Right lobe of liver (tissue), 6 donors: ENCODE measurements around the gene MCTP1. TPM values are rescaled to one million over a fixed set of nuclear protein-coding genes. Genes with fewer than 3 reads are reported as not detected.
"Not testable (repeated sequence)": the region's sequence is repeated elsewhere in the genome, so short reads cannot be mapped to it uniquely, and the experiment has no call there.

ENCODE experiments used
- ATAC-seq, 4 donors: fragments of 200-7000 bp; cut with Tn5 transposase; one replicate each; pipeline ENCODE4 v1.9.1; 2020; ENCODE audit warnings: mild to moderate bottlenecking in 4 of 4, moderate library complexity in 4 of 4
- DNase-seq, 3 donors: peaks; one replicate each; pipeline ENCODE4 v3.0.0-alpha.2; 2020
- H3K27ac ChIP-seq, 3 donors: fragments of 200-600 bp; one replicate each; pipeline ENCODE4 v1.8.0; 2022
- H3K27me3 ChIP-seq, 2 donors: fragments of 200-600 bp; one replicate each; pipeline ENCODE4 v1.8.0; 2022
- H3K36me3 ChIP-seq, 4 donors: fragments of 200-600 bp; sonication (generic) in 1 of 4; one replicate each; pipeline versions ENCODE4 v1.5.1 to v1.8.0; 2017 to 2022; ENCODE audit warnings: control low read depth in 1 of 4
- H3K4me1 ChIP-seq, 4 donors: fragments of 200-600 bp; sonication (generic) in 1 of 4; one replicate each; pipeline versions ENCODE4 v1.5.1 to v1.8.0; 2017 to 2022; ENCODE audit warnings: control low read depth in 1 of 4
- H3K4me3 ChIP-seq, 3 donors: fragments of 200-600 bp; one replicate each; pipeline ENCODE4 v1.8.0; 2022
- H3K9me3 ChIP-seq, 4 donors: fragments of 200-600 bp; sonication (generic) in 1 of 4; one replicate each; pipeline versions ENCODE4 v1.5.1 to v1.8.0; 2017 to 2022; ENCODE audit warnings: control low read depth in 1 of 4
- POLR2A ChIP-seq: fragments of 450-650 bp; IDR thresholded peaks from one replicate; pipeline ENCODE4 v1.6.1; 2017; ENCODE audit warnings: antibody characterized with exemption, mild to moderate bottlenecking
- WGBS: methylation state at CpG from one replicate; pipeline ENCODE4 v1.1.6; 2018; ENCODE audit warnings: low coverage, low lambda C conversion rate; ENCODE audit not compliant: insufficient coverage; ENCODE audit errors: missing lambda C conversion rate; 5-methylcytosine and 5-hydroxymethylcytosine counted together
- intact Hi-C, 2 donors: fragments of 100-400 bp; cut with DNase I; formaldehyde crosslinking; loops; one replicate each; pipeline versions ENCODE4 v1.11.2 to v1.14.1; 2022
- total RNA-seq, 6 experiments: library from RNA; depleted of rRNA in 2 of 6; stranded (reverse); fragments of >200 nt in 2 of 6; fragmentation: NEBNext Ultra II Directional in 3 of 6; extraction: Animal tissue kit (Norgen Biotek cat#: 25700) in 3 of 6; gene quantifications; one replicate each; pipeline versions ENCODE4 v1.1.0 to v1.2.4, GENCODE V29; 2016 to 2023
- TF ChIP-seq, protein P1 (sequence below), 4 donors: fragments of 200-600 bp in 3 of 4; fragments of 450-650 bp in 1 of 4; IDR thresholded peaks; one replicate each; pipeline versions ENCODE4 v1.5.1 to v1.8.0; 2016 to 2022; ENCODE audit warnings: antibody characterized with exemption in 4 of 4, mild to moderate bottlenecking in 2 of 4
- donor health status: DM: no; HTN: yes; CAD: no.
- donor health status: DM: no; HTN: no; CAD: no.
- donor health status: DM: no; HTN: no; CAD: no.
- donor health status: DM: no; HTN: yes; CAD: no.
- donor health status: DM: no; HTN: yes; CAD: no.

The MCTP1 gene
- total RNA-seq, 6 experiments from 2014 or later, result 1.2 to 5.9 (median 3.5) TPM

GRCh38 chr5:94847019-94847418, 437.9 kb downstream of the MCTP1 start:
- H3K36me3 ChIP-seq, result no peaks in the 10 kb centered on the region
- no peaks in the 10 kb centered on the region for H3K9me3 ChIP-seq
- no peak for ATAC-seq
- DNase-seq, result no peak
- TF ChIP-seq, protein P1, sequence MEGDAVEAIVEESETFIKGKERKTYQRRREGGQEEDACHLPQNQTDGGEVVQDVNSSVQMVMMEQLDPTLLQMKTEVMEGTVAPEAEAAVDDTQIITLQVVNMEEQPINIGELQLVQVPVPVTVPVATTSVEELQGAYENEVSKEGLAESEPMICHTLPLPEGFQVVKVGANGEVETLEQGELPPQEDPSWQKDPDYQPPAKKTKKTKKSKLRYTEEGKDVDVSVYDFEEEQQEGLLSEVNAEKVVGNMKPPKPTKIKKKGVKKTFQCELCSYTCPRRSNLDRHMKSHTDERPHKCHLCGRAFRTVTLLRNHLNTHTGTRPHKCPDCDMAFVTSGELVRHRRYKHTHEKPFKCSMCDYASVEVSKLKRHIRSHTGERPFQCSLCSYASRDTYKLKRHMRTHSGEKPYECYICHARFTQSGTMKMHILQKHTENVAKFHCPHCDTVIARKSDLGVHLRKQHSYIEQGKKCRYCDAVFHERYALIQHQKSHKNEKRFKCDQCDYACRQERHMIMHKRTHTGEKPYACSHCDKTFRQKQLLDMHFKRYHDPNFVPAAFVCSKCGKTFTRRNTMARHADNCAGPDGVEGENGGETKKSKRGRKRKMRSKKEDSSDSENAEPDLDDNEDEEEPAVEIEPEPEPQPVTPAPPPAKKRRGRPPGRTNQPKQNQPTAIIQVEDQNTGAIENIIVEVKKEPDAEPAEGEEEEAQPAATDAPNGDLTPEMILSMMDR (IDR thresholded peaks at IDR 0.05), result no peak
- no peak for TF ChIP-seq POLR2A
- no peak overlapping the region for H3K4me3 ChIP-seq
- H3K27ac ChIP-seq, result no peak overlapping the region
- no peaks in the 10 kb centered on the region for H3K4me1 ChIP-seq
- WGBS, result 57% methylated on average over 4 of the region's 4 CpGs
- H3K27me3 ChIP-seq, result no peaks in the 10 kb centered on the region
- intact Hi-C loops, result no loop called here

GRCh38 chr5:94845696-94846095, 439.2 kb downstream of the MCTP1 start:
- H3K4me3 ChIP-seq, H3K27me3 ChIP-seq: not testable (repeated sequence)
- WGBS, result 80% methylated on average over 1 of the region's 1 CpG

GRCh38 chr5:94841598-94842322, 443.1 kb downstream of the MCTP1 start:
- no peak overlapping the region for H3K4me3 ChIP-seq
- no peak for DNase-seq
- ATAC-seq, result no peak
- no peak overlapping the region for H3K27ac ChIP-seq
- WGBS, result 42% methylated on average over 4 of the region's 4 CpGs
- H3K4me1 ChIP-seq, result no peaks in the 10 kb centered on the region
- no peaks in the 10 kb centered on the region for H3K36me3 ChIP-seq
- intact Hi-C loops, result no loop called here
- no peaks in the 10 kb centered on the region for H3K27me3 ChIP-seq
- no peaks in the 10 kb centered on the region for H3K9me3 ChIP-seq
- TF ChIP-seq POLR2A, result no peak
- TF ChIP-seq, protein P1 (IDR thresholded peaks at IDR 0.05), result no peak

More at GRCh38 chr5:94845696-94846095, 439.2 kb downstream of the MCTP1 start:
- H3K9me3 ChIP-seq, H3K36me3 ChIP-seq, H3K27ac ChIP-seq, H3K4me1 ChIP-seq, DNase-seq, intact Hi-C loops, ATAC-seq: not testable (repeated sequence)

DNA sequence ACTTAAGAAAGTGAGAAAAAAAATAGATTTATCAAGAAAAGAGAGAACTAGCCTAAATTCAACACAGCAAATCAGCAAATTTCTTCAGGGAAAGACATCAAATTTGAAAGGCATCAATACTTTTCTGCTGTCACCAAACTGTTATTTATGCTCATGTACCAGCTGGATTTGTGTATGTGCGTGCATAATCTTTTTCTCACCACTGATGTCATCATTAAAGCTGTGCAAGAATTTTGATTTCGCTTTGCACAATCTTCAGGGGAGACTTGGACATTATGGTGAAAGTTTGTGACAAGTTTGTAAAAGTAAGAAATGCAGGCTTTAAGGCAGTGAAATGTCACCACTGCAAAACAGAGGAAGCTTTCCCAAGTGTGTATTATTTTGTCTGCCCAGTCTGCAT, 451.0 kb downstream of the MCTP1 start:
- H3K9me3 ChIP-seq, result no peaks in the 10 kb centered on the region
- no peak overlapping the region for H3K27ac ChIP-seq
- TF ChIP-seq, protein P1 (IDR thresholded peaks at IDR 0.05), result no peak
- TF ChIP-seq POLR2A, result no peak
- no peaks in the 10 kb centered on the region for H3K36me3 ChIP-seq
- no peaks in the 10 kb centered on the region for H3K4me1 ChIP-seq
- intact Hi-C loops, result no loop called here
- no peak for DNase-seq
- WGBS, result 67% methylated on average over 2 of the region's 2 CpGs
- no peak overlapping the region for H3K4me3 ChIP-seq
- H3K27me3 ChIP-seq, result no peaks in the 10 kb centered on the region
- no peak for ATAC-seq

GRCh38 chr5:94832685-94833084, 452.2 kb downstream of the MCTP1 start:
- 50% methylated on average over 4 of the region's 4 CpGs for WGBS
- DNase-seq (no peak), ATAC-seq (no peak)
- intact Hi-C loops, result no loop called here
- TF ChIP-seq, protein P1 (IDR thresholded peaks at IDR 0.05), result no peak
- no peak for TF ChIP-seq POLR2A
- Histone ChIP-seq H3K4me3 (no peak overlapping the region), H3K27me3 (no peaks in the 10 kb centered on the region), H3K36me3 (no peaks in the 10 kb centered on the region), H3K4me1 (no peaks in the 10 kb centered on the region), H3K27ac (no peak overlapping the region), H3K9me3 (no peaks in the 10 kb centered on the region)
